HG03280 (cell line): Measurements from ENCODE around the gene RGS3.

ENCODE experiments used
- ATAC-seq: cut with Tn5 transposase; IDR thresholded peaks from one replicate; pipeline ENCODE4 v1.9.1; 2021; ENCODE audit warnings: mild to moderate bottlenecking, moderate library complexity; ENCODE audit not compliant: unreplicated experiment

RGS3 gene

GRCh38 chr9:113528088-113528487 is 64.6 kb downstream of the RGS3 start:
- ATAC-seq, result no peak

GRCh38 chr9:113528811-113529210 is 65.3 kb downstream of the RGS3 start:
- ATAC-seq, result no peak

- no peak for ATAC-seq
Measured at GRCh38 chr9:113529336-113530009, 65.9 kb downstream of the RGS3 start.

GRCh38 chr9:113530022-113530635 is 66.6 kb downstream of the RGS3 start:
- ATAC-seq, result no peak

- ATAC-seq, result no peak
Measured at GRCh38 chr9:113530942-113531341, 67.4 kb downstream of the RGS3 start.

GRCh38 chr9:113531919-113532808 is 68.6 kb downstream of the RGS3 start:
- ATAC-seq, result no peak

GRCh38 chr9:113532809-113533190 is 69.3 kb downstream of the RGS3 start:
- ATAC-seq, result no peak

- no peak for ATAC-seq
Measured at GRCh38 chr9:113533335-113534225, 70.1 kb downstream of the RGS3 start.

GRCh38 chr9:113535756-113536155 is 72.2 kb downstream of the RGS3 start:
- no peak for ATAC-seq

GRCh38 chr9:113536166-113536482 is 72.6 kb downstream of the RGS3 start:
- no peak for ATAC-seq

GRCh38 chr9:113536483-113537228 is 73.1 kb downstream of the RGS3 start:
- ATAC-seq, result no peak

- no peak for ATAC-seq
Measured at GRCh38 chr9:113537229-113537810, 73.8 kb downstream of the RGS3 start.

- ATAC-seq, result no peak
Measured at GRCh38 chr9:113538131-113538530, 74.6 kb downstream of the RGS3 start.

- ATAC-seq, result no peak
Measured at GRCh38 chr9:113538701-113539430, 75.3 kb downstream of the RGS3 start.

GRCh38 chr9:113540466-113540865 is 76.9 kb downstream of the RGS3 start:
- ATAC-seq, result no peak

GRCh38 chr9:113541019-113541900 is 77.7 kb downstream of the RGS3 start:
- no peak for ATAC-seq

- ATAC-seq, result no peak
Measured at GRCh38 chr9:113542006-113542405, 78.5 kb downstream of the RGS3 start.

GRCh38 chr9:113542741-113543140 is 79.2 kb downstream of the RGS3 start:
- ATAC-seq, result no peak
